Measurements from ENCODE around the gene CCDC68. TPM values are rescaled to one million over a fixed set of nuclear protein-coding genes. Genes with fewer than 3 reads are reported as not detected.

CCDC68 gene
- total and polyA plus RNA-seq, 2 donors (not counting 1 experiment from before 2014, with no cell fraction given), result 5.1 to 8.3 TPM

GRCh38 chr18:54880395-54881105, 78.7 kb downstream of the CCDC68 start:
- Histone ChIP-seq H3K27me3 (ENCODE audit: control insufficient read depth, insufficient read depth, low read length) (no peaks in the 10 kb centered on the region), H3K9me3 (ENCODE audit: control insufficient read depth, insufficient read depth, low read depth, low read length) (no peaks in the 10 kb centered on the region), H3K4me3 (replicated peaks in 1 of 4; ENCODE audit: control extremely low read depth in 1 of 4, insufficient read depth in 1 of 4, low read depth in 3 of 4, low read length in 4 of 4) (no peak overlapping the region), H3K4me2 (ENCODE audit: extremely low read depth, insufficient read depth, low read length) (no peak overlapping the region), H3K4me1 (ENCODE audit: control insufficient read depth, extremely low read depth, insufficient read depth, low read length) (no peaks in the 10 kb centered on the region), H2AFZ (ENCODE audit: low read length) (no peak overlapping the region), H3K36me3 (ENCODE audit: control insufficient read depth, insufficient read depth, low read length) (no peaks in the 10 kb centered on the region), H3K27ac (ENCODE audit: insufficient read depth, low read length) (no peak overlapping the region), H3K79me2 (ENCODE audit: control insufficient read depth, insufficient read depth, low read length) (no peaks in the 10 kb centered on the region), H4K20me1 (ENCODE audit: control insufficient read depth, extremely low read depth, insufficient read depth, low read length) (no peaks in the 10 kb centered on the region), H3K9ac (ENCODE audit: insufficient read depth, low read length) (no peak overlapping the region)
- peak; percentile 30 to 68 for DNase-seq (ENCODE audit: low read depth in 2 of 2)
- no peak for TF ChIP-seq EZH2 (IDR thresholded peaks at IDR 0.05; ENCODE audit: low read length, missing control alignments)
- no peak for TF ChIP-seq CTCF (conservative IDR thresholded peaks at IDR 0.05 in 1 of 2, IDR thresholded peaks at IDR 0.05 in 1 of 2; ENCODE audit: low read depth in 1 of 2, low read length in 2 of 2)

GRCh38 chr18:54879691-54880090, 79.6 kb downstream of the CCDC68 start:
- H3K4me1 ChIP-seq (ENCODE audit: control insufficient read depth, extremely low read depth, insufficient read depth, low read length), result no peaks in the 10 kb centered on the region
- no peak overlapping the region for H3K4me3 ChIP-seq (replicated peaks in 1 of 4; ENCODE audit: control extremely low read depth in 1 of 4, insufficient read depth in 1 of 4, low read depth in 3 of 4, low read length in 4 of 4)
- no peak for DNase-seq (ENCODE audit: low read depth in 2 of 2)
- H3K79me2 ChIP-seq (ENCODE audit: control insufficient read depth, insufficient read depth, low read length), result no peaks in the 10 kb centered on the region
- no peaks in the 10 kb centered on the region for H3K9me3 ChIP-seq (ENCODE audit: control insufficient read depth, insufficient read depth, low read depth, low read length)
- no peaks in the 10 kb centered on the region for H3K27me3 ChIP-seq (ENCODE audit: control insufficient read depth, insufficient read depth, low read length)
- H2AFZ ChIP-seq (ENCODE audit: low read length), result no peak overlapping the region
- H3K9ac ChIP-seq (ENCODE audit: insufficient read depth, low read length), result no peak overlapping the region
- H3K36me3 ChIP-seq (ENCODE audit: control insufficient read depth, insufficient read depth, low read length), result no peaks in the 10 kb centered on the region
- TF ChIP-seq CTCF (conservative IDR thresholded peaks at IDR 0.05 in 1 of 2, IDR thresholded peaks at IDR 0.05 in 1 of 2; ENCODE audit: low read depth in 1 of 2, low read length in 2 of 2), result no peak
- no peak for TF ChIP-seq EZH2 (IDR thresholded peaks at IDR 0.05; ENCODE audit: low read length, missing control alignments)
- no peak overlapping the region for H3K27ac ChIP-seq (ENCODE audit: insufficient read depth, low read length)
- no peaks in the 10 kb centered on the region for H4K20me1 ChIP-seq (ENCODE audit: control insufficient read depth, extremely low read depth, insufficient read depth, low read length)
- H3K4me2 ChIP-seq (ENCODE audit: extremely low read depth, insufficient read depth, low read length), result no peak overlapping the region

GRCh38 chr18:54878659-54879358, 80.5 kb downstream of the CCDC68 start:
- Histone ChIP-seq H3K27ac (ENCODE audit: insufficient read depth, low read length) (no peak overlapping the region), H2AFZ (ENCODE audit: low read length) (no peak overlapping the region), H3K4me3 (replicated peaks in 1 of 4; ENCODE audit: control extremely low read depth in 1 of 4, insufficient read depth in 1 of 4, low read depth in 3 of 4, low read length in 4 of 4) (no peak overlapping the region), H4K20me1 (ENCODE audit: control insufficient read depth, extremely low read depth, insufficient read depth, low read length) (no peaks in the 10 kb centered on the region), H3K9me3 (ENCODE audit: control insufficient read depth, insufficient read depth, low read depth, low read length) (no peaks in the 10 kb centered on the region), H3K27me3 (ENCODE audit: control insufficient read depth, insufficient read depth, low read length) (no peaks in the 10 kb centered on the region), H3K9ac (ENCODE audit: insufficient read depth, low read length) (no peak overlapping the region), H3K36me3 (ENCODE audit: control insufficient read depth, insufficient read depth, low read length) (no peaks in the 10 kb centered on the region), H3K4me1 (ENCODE audit: control insufficient read depth, extremely low read depth, insufficient read depth, low read length) (no peaks in the 10 kb centered on the region), H3K4me2 (ENCODE audit: extremely low read depth, insufficient read depth, low read length) (no peak overlapping the region), H3K79me2 (ENCODE audit: control insufficient read depth, insufficient read depth, low read length) (no peaks in the 10 kb centered on the region)
- TF ChIP-seq EZH2 (IDR thresholded peaks at IDR 0.05; ENCODE audit: low read length, missing control alignments) (no peak), CTCF (conservative IDR thresholded peaks at IDR 0.05 in 1 of 2, IDR thresholded peaks at IDR 0.05 in 1 of 2; ENCODE audit: low read depth in 1 of 2, low read length in 2 of 2) (no peak)
- DNase-seq (ENCODE audit: low read depth in 2 of 2), result no peak
